ENCODE results near the gene TNFAIP3.

- TF ChIP-seq CTCF (IDR thresholded peaks at IDR 0.05) = no peak
- TF ChIP-seq EZH2 (IDR thresholded peaks at IDR 0.05; ENCODE audit: borderline replicate concordance, insufficient read depth, low read depth, low read length, poor library complexity, severe bottlenecking) = no peak
Measured at GRCh38 chr6:137874204-137875057, 7.4 kb downstream of the TNFAIP3 start.
